Measurements from ENCODE around the gene ZNF512B. TPM values are rescaled to one million over a fixed set of nuclear protein-coding genes. Genes with fewer than 3 reads are reported as not detected.

The ZNF512B gene
- total RNA-seq, 1 experiment from 2014 or later = 10.3 TPM

DNA sequence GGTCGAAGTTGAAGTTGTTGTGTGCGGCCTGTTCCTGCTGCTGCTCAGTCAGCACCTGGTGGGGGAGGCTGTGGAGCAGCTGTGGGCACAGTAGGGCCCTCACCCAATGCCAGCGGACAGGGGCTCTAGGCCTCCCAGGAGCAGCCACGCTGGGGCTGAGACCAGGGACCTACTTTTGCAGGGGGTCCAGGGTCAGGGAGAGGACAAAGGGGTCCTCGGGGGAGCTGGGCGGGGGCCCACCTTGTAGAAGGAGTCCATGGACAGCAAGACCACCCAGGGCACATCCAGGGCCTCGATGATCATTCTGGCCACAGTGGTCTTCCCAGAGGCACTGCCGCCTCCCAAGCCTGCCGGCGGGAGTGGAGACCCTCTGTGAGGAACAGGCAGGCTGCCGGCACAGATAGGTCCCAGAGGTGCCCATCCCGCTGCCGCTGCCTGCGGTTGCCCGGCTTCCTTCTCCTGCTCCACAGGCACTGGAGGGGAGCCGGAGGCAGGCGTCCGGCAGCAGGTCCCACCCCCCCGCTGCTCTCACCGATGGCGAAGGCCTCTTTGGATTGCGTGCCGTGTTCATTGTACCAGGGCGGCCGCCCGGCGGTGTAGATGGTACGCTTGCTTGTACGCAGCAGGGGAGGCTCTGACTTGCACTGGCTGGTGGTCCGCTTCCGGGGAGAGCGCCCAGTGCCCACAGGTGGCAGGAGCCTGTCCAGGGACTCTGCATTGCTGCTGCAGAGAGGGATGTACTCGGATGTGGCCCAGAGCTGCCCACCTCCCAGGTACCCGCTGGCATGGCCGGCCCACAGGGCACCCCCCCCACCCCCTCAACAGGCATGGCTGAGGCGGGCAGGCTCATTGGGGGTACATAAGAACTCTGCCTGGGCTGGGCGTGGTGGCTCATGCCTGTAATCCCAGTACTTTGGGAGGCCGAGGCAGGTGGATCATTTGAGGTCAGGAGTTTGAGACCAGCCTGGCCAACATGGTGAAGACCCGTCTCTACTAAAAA, 23.5 kb downstream of the ZNF512B start:
- Histone ChIP-seq H2AFZ (ENCODE audit: low read depth, low read length, poor library complexity, severe bottlenecking) (no peak overlapping the region), H3K27me3 (ENCODE audit: insufficient read depth, low read length) (no peaks in the 10 kb centered on the region), H3K4me3 (replicated peaks in 1 of 2; ENCODE audit: low read depth in 1 of 2, low read length in 2 of 2) (no peak overlapping the region), H3K4me2 (ENCODE audit: low read length) (no peak overlapping the region), H3K36me3 (ENCODE audit: control insufficient read depth in 1 of 2, insufficient read depth in 2 of 2, low read length in 2 of 2) (peaks cover 16 to 29% of the 10 kb centered on the region in 2 experiments; a peak in 2 of 4 replicates), H3K27ac (ENCODE audit: low read depth, low read length) (no peak overlapping the region), H3K79me2 (ENCODE audit: insufficient read depth, low read length) (peaks cover 61% of the 10 kb centered on the region), H3K9me3 (ENCODE audit: control insufficient read depth in 1 of 2, insufficient read depth in 1 of 2, low read depth in 1 of 2, low read length in 2 of 2) (no peaks in the 10 kb centered on the region), H3K9ac (ENCODE audit: low read length) (no peak overlapping the region), H3K4me1 (ENCODE audit: control insufficient read depth in 1 of 2, insufficient read depth in 2 of 2, low read length in 2 of 2) (peaks cover 11 to 29% of the 10 kb centered on the region in 2 experiments; a peak in 3 of 4 replicates), H4K20me1 (ENCODE audit: insufficient read depth) (no peaks in the 10 kb centered on the region; the same call in 1 of the 2 replicates), H3K9me2 (ENCODE audit: insufficient read depth) (no peaks in the 10 kb centered on the region)
- POLR2A ChIA-PET = no interaction called here
- ATAC-seq (no peak), DNase-seq (ENCODE audit: low read depth, low spot score) (no peak)
- no peak for TF ChIP-seq JUND (IDR thresholded peaks at IDR 0.05)
- no peak for TF ChIP-seq EGR1 (IDR thresholded peaks at IDR 0.05; ENCODE audit: low read depth)
- no peak for TF ChIP-seq EZH2phosphoT487 (IDR thresholded peaks at IDR 0.05; ENCODE audit: borderline replicate concordance)
- TF ChIP-seq ELF1 (IDR thresholded peaks at IDR 0.05; ENCODE audit: borderline replicate concordance, low read depth) = no peak
- no peak for TF ChIP-seq ZNF274 (IDR thresholded peaks at IDR 0.05; ENCODE audit: low read depth, low read length)
- TF ChIP-seq, protein P1, sequence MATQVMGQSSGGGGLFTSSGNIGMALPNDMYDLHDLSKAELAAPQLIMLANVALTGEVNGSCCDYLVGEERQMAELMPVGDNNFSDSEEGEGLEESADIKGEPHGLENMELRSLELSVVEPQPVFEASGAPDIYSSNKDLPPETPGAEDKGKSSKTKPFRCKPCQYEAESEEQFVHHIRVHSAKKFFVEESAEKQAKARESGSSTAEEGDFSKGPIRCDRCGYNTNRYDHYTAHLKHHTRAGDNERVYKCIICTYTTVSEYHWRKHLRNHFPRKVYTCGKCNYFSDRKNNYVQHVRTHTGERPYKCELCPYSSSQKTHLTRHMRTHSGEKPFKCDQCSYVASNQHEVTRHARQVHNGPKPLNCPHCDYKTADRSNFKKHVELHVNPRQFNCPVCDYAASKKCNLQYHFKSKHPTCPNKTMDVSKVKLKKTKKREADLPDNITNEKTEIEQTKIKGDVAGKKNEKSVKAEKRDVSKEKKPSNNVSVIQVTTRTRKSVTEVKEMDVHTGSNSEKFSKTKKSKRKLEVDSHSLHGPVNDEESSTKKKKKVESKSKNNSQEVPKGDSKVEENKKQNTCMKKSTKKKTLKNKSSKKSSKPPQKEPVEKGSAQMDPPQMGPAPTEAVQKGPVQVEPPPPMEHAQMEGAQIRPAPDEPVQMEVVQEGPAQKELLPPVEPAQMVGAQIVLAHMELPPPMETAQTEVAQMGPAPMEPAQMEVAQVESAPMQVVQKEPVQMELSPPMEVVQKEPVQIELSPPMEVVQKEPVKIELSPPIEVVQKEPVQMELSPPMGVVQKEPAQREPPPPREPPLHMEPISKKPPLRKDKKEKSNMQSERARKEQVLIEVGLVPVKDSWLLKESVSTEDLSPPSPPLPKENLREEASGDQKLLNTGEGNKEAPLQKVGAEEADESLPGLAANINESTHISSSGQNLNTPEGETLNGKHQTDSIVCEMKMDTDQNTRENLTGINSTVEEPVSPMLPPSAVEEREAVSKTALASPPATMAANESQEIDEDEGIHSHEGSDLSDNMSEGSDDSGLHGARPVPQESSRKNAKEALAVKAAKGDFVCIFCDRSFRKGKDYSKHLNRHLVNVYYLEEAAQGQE (IDR thresholded peaks at IDR 0.05; ENCODE audit: low read depth) = no peak
- TF ChIP-seq, protein P2, sequence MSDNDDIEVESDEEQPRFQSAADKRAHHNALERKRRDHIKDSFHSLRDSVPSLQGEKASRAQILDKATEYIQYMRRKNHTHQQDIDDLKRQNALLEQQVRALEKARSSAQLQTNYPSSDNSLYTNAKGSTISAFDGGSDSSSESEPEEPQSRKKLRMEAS (IDR thresholded peaks at IDR 0.05) = no peak
- no peak for TF ChIP-seq ZFX (IDR thresholded peaks at IDR 0.05)
- no peak for TF ChIP-seq POLR2AphosphoS5 (IDR thresholded peaks at IDR 0.05; ENCODE audit: low read depth, low read length)
- no peak for TF ChIP-seq CBX3 (IDR thresholded peaks at IDR 0.05; ENCODE audit: low read depth)
- TF ChIP-seq FOSL1 (IDR thresholded peaks at IDR 0.05; ENCODE audit: low read depth) = no peak
- TF ChIP-seq RAD21 (IDR thresholded peaks at IDR 0.05; ENCODE audit: low read depth) = no peak
- TF ChIP-seq SP1 (IDR thresholded peaks at IDR 0.05; ENCODE audit: low read depth) = no peak
- no peak for TF ChIP-seq SIN3A (IDR thresholded peaks at IDR 0.05; ENCODE audit: low read depth)
- TF ChIP-seq CEBPB (IDR thresholded peaks at IDR 0.05; ENCODE audit: low read depth) = no peak
- TF ChIP-seq TCF7L2 (IDR thresholded peaks at IDR 0.05; ENCODE audit: borderline replicate concordance, extremely low read depth, insufficient read depth, insufficient read length) = no peak
- TF ChIP-seq YY1 (IDR thresholded peaks at IDR 0.05; ENCODE audit: extremely low read depth, insufficient replicate concordance, low read depth, low read length) = no peak
- TF ChIP-seq, protein P3, sequence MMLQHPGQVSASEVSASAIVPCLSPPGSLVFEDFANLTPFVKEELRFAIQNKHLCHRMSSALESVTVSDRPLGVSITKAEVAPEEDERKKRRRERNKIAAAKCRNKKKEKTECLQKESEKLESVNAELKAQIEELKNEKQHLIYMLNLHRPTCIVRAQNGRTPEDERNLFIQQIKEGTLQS (IDR thresholded peaks at IDR 0.05) = no peak
- no peak for TF ChIP-seq POLR2A (IDR thresholded peaks at IDR 0.05; ENCODE audit: borderline replicate concordance, extremely low read depth, insufficient read depth, insufficient read length)
- TF ChIP-seq, protein P4, sequence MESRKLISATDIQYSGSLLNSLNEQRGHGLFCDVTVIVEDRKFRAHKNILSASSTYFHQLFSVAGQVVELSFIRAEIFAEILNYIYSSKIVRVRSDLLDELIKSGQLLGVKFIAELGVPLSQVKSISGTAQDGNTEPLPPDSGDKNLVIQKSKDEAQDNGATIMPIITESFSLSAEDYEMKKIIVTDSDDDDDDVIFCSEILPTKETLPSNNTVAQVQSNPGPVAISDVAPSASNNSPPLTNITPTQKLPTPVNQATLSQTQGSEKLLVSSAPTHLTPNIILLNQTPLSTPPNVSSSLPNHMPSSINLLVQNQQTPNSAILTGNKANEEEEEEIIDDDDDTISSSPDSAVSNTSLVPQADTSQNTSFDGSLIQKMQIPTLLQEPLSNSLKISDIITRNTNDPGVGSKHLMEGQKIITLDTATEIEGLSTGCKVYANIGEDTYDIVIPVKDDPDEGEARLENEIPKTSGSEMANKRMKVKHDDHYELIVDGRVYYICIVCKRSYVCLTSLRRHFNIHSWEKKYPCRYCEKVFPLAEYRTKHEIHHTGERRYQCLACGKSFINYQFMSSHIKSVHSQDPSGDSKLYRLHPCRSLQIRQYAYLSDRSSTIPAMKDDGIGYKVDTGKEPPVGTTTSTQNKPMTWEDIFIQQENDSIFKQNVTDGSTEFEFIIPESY (IDR thresholded peaks at IDR 0.05; ENCODE audit: extremely low read depth, insufficient replicate concordance, low read length) = no peak
- no TSS peak for BruUV-seq (replicated peaks)
- RAD21 ChIA-PET (ENCODE audit: low non-redundant PET in 1 of 2, low total read pairs in 2 of 2, uncharacterized antibody in 2 of 2, unreplicated experiment in 2 of 2) = no interaction called here
- intact Hi-C loops (cut with micrococcal nuclease) = no loop called here
- CTCF ChIA-PET = no interaction called here

Measured in HCT116 (cell line).